Measurements from ENCODE around the gene CLRN3. TPM values are rescaled to one million over a fixed set of nuclear protein-coding genes. Genes with fewer than 3 reads are reported as not detected.

The CLRN3 gene
- total RNA-seq, 2 donors from 2014 or later = 0.26 TPM; not detected in 1

- Histone ChIP-seq H3K4me3 (no peak overlapping the region), H3K27ac (peak overlapping the region in 1 of 4 donors; percentile 65), H3K9me3 (no peaks in the 10 kb centered on the region), H3K4me1 (peaks cover 11% of the 10 kb centered on the region), H3K27me3 (no peaks in the 10 kb centered on the region), H3K36me3 (replicated peaks in 1 of 2; ENCODE audit: insufficient read depth in 1 of 2, low read depth in 2 of 2) (no peaks in the 10 kb centered on the region)
- no peak for ATAC-seq
- peak in 1 of 4 donors; percentile 56 for DNase-seq
- whole genome bisulfite sequencing, 2 donors = 41 to 92% methylated on average over 2 of the region's 2 CpGs
- intact Hi-C loops (cut with DNase I) = no loop called here
- TF ChIP-seq, protein P1, sequence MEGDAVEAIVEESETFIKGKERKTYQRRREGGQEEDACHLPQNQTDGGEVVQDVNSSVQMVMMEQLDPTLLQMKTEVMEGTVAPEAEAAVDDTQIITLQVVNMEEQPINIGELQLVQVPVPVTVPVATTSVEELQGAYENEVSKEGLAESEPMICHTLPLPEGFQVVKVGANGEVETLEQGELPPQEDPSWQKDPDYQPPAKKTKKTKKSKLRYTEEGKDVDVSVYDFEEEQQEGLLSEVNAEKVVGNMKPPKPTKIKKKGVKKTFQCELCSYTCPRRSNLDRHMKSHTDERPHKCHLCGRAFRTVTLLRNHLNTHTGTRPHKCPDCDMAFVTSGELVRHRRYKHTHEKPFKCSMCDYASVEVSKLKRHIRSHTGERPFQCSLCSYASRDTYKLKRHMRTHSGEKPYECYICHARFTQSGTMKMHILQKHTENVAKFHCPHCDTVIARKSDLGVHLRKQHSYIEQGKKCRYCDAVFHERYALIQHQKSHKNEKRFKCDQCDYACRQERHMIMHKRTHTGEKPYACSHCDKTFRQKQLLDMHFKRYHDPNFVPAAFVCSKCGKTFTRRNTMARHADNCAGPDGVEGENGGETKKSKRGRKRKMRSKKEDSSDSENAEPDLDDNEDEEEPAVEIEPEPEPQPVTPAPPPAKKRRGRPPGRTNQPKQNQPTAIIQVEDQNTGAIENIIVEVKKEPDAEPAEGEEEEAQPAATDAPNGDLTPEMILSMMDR (IDR thresholded peaks at IDR 0.05) = no peak
- no peak for TF ChIP-seq POLR2A (IDR thresholded peaks at IDR 0.05)
Observed at GRCh38 chr10:127880557-127880956, 12.2 kb downstream of the CLRN3 start.

DNA sequence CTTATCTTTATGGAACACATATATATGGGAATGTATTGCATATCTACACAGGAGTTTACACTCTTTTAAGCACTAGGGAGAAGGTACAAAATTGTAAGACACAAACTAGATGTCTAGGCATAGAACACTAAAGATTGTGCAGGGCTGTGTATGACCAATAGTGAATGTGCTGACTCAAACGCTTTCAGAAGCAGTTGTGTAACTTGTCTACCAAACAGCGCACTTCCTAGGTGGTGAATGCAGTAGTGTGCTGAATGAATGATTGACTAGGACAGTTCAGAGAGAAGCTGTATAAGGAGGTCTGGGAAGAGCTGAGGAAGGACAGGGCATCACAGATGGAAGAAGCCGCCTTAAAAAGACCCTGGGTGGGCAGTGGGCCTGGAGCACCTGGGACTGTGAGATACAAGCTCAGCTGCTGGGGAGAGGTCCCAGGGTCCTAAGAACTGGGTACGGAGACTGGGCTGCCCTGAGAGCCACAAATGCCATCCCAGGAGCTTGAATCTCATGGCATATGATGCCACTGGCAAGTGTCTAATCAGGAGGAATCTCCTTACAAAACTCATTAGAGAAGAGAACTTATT, 14.2 kb downstream of the CLRN3 start:
- Histone ChIP-seq H3K4me3 (no peak overlapping the region), H3K9me3 (no peaks in the 10 kb centered on the region), H3K4me1 (peaks cover 11% of the 10 kb centered on the region), H3K27me3 (no peaks in the 10 kb centered on the region), H3K27ac (peak overlapping the region in 1 of 4 donors; percentile 33), H3K36me3 (replicated peaks in 1 of 2; ENCODE audit: insufficient read depth in 1 of 2, low read depth in 2 of 2) (no peaks in the 10 kb centered on the region)
- DNase-seq (peak in 1 of 4 donors; percentile 35), ATAC-seq (no peak)
- intact Hi-C loops (cut with DNase I) = no loop called here
- no peak for TF ChIP-seq POLR2A (IDR thresholded peaks at IDR 0.05)
- TF ChIP-seq, protein P1 (IDR thresholded peaks at IDR 0.05) = no peak
- WGBS, 2 donors = 87 to 90% methylated on average over 4 of the region's 4 CpGs

DNA sequence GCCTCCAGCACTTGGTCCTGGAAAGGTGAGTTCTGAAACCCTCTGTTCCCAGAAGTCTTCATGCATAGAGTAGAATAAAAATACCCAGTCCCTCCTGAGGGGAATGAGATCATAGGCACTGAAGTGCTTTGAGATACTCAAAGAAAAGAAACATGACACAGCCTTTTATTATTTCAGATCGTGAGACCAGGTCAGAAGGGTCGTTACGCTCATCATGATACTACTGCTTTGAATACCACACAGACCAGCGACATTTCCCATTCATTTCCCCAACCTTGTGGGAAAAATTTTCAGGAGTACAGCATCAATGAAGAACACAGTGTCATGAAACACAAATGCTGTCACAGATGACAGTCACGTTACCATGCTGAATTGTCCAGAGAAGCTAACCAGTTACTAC, 15.0 kb downstream of the CLRN3 start:
- no peak overlapping the region for H3K4me3 ChIP-seq
- 79 to 80% methylated on average over 5 of the region's 5 CpGs for WGBS, 2 donors
- H3K27ac ChIP-seq = no peak overlapping the region
- peaks cover 11% of the 10 kb centered on the region for H3K4me1 ChIP-seq
- ATAC-seq (no peak), DNase-seq (no peak)
- H3K36me3 ChIP-seq (replicated peaks in 1 of 2; ENCODE audit: insufficient read depth in 1 of 2, low read depth in 2 of 2) = no peaks in the 10 kb centered on the region
- no peaks in the 10 kb centered on the region for H3K27me3 ChIP-seq
- TF ChIP-seq, protein P1 (IDR thresholded peaks at IDR 0.05) = no peak
- no peak for TF ChIP-seq POLR2A (IDR thresholded peaks at IDR 0.05)
- intact Hi-C loops (cut with DNase I) = no loop called here
- H3K9me3 ChIP-seq = no peaks in the 10 kb centered on the region

DNA sequence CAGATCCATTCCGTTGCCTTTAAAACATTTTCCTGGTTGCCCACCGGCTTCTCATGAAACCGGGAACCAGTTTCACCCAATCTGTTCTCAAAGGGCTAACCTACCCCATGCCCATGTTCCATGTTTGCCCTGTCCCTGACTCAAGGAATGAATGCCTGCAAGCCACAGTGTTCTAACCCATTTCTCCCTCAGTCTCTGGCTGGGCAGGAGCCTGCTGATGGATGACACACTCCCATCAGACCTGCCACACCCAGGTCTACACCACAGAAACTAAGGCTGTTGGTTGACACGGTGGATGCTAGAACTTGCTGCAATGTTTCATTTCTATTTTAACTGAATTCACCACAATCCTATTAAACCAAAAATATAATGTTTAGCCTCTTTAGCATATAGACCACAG, 15.6 kb downstream of the CLRN3 start:
- Histone ChIP-seq H3K27ac (no peak overlapping the region), H3K27me3 (no peaks in the 10 kb centered on the region), H3K4me1 (peaks cover 11% of the 10 kb centered on the region), H3K36me3 (replicated peaks in 1 of 2; ENCODE audit: insufficient read depth in 1 of 2, low read depth in 2 of 2) (no peaks in the 10 kb centered on the region), H3K9me3 (no peaks in the 10 kb centered on the region), H3K4me3 (no peak overlapping the region)
- no peak for ATAC-seq
- no peak for TF ChIP-seq POLR2A (IDR thresholded peaks at IDR 0.05)
- TF ChIP-seq, protein P1 (IDR thresholded peaks at IDR 0.05) = no peak
- DNase-seq = no peak
- WGBS, 2 donors = 81 to 90% methylated on average over 4 of the region's 4 CpGs
- intact Hi-C loops (cut with DNase I) = no loop called here

DNA sequence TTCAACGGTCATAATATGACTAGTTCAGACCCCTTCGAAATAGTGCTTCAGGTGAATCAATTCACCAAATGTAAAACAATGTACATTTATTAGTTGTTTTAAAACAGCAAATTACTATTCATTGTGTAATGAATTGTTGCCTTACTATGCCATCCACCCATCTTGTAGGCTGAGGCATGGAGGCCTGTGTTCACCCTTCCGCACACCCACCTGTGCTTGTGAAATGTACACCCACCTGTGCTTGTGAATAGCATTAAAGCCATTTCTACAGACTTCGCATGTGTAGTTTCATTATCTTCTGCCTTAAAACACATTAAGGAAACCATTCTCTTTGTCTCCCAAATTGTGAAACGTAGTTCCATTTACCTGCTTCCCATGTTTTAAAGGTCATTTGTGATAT, 16.8 kb downstream of the CLRN3 start:
- ATAC-seq (no peak), DNase-seq (no peak)
- Histone ChIP-seq H3K4me3 (no peak overlapping the region), H3K9me3 (no peaks in the 10 kb centered on the region), H3K4me1 (peaks cover 4% of the 10 kb centered on the region), H3K27me3 (no peaks in the 10 kb centered on the region), H3K27ac (no peak overlapping the region), H3K36me3 (replicated peaks in 1 of 2; ENCODE audit: insufficient read depth in 1 of 2, low read depth in 2 of 2) (no peaks in the 10 kb centered on the region)
- TF ChIP-seq POLR2A (IDR thresholded peaks at IDR 0.05) = no peak
- TF ChIP-seq, protein P1 (IDR thresholded peaks at IDR 0.05) = no peak
- WGBS, 2 donors = 76 to 83% methylated on average over 5 of the region's 5 CpGs
- intact Hi-C loops (cut with DNase I) = no loop called here
